OCI-LY1 (cell line): ENCODE results near the gene RNF157.
"Not testable (repeated sequence)": the region's sequence is repeated elsewhere in the genome, so short reads cannot be mapped to it uniquely, and the experiment has no call there.

ENCODE experiments used
- H2AFZ ChIP-seq: fragments of 200-600 bp; sonication (generic), shearing (Covaris generic); 2 replicates; pipeline ENCODE4 v1.6.0; 2014; ENCODE audit warnings: antibody characterized with exemption, mild to moderate bottlenecking, low read length
- H3F3A ChIP-seq: fragments of 200-600 bp; sonication (generic), shearing (Covaris generic); 2 replicates; pipeline ENCODE4 v1.6.0; 2014; ENCODE audit warnings: mild to moderate bottlenecking, antibody characterized with exemption, low read length, moderate library complexity; ENCODE audit not compliant: insufficient read depth
- H3K27ac ChIP-seq: fragments of 200-600 bp; sonication (generic); 2 replicates; pipeline ENCODE4 v1.5.1; 2014; ENCODE audit warnings: low read length, mixed run types, mild to moderate bottlenecking, low read depth; ENCODE audit not compliant: poor library complexity, severe bottlenecking
- H3K27me3 ChIP-seq: fragments of 200-600 bp; sonication (generic); 2 replicates; pipeline ENCODE4 v1.6.0; 2014; ENCODE audit warnings: antibody characterized with exemption, mild to moderate bottlenecking, low read length, moderate library complexity; ENCODE audit not compliant: insufficient read depth
- H3K36me3 ChIP-seq: fragments of 200-600 bp; sonication (generic); 2 replicates; pipeline ENCODE4 v1.6.1; 2014; ENCODE audit warnings: mild to moderate bottlenecking, antibody characterized with exemption, low read length, moderate library complexity, mixed read lengths; ENCODE audit not compliant: insufficient read depth
- H3K4me1 ChIP-seq: fragments of 200-600 bp; sonication (generic); 2 replicates; pipeline ENCODE4 v1.5.1; 2014; ENCODE audit warnings: mild to moderate bottlenecking, low read length, moderate library complexity; ENCODE audit not compliant: insufficient read depth, severe bottlenecking
- H3K4me2 ChIP-seq: fragments of 200-600 bp; sonication (generic), shearing (Covaris generic); 2 replicates; pipeline ENCODE4 v1.6.1; 2014; ENCODE audit warnings: low read length
- H3K4me3 ChIP-seq: fragments of 200-600 bp; sonication (generic); 2 replicates; pipeline ENCODE4 v1.5.1; 2014; ENCODE audit warnings: low read length, low read depth, mild to moderate bottlenecking, mixed read lengths; ENCODE audit not compliant: poor library complexity, severe bottlenecking
- H3K79me2 ChIP-seq: fragments of 200-600 bp; shearing (Covaris generic); 2 replicates; pipeline ENCODE4 v1.6.1; 2016; ENCODE audit warnings: mixed run types, low read length, mixed read lengths; ENCODE audit not compliant: insufficient read depth
- H3K9ac ChIP-seq: fragments of 200-600 bp; sonication (generic), shearing (Covaris generic); 2 replicates; pipeline ENCODE4 v1.6.1; 2014; ENCODE audit warnings: mild to moderate bottlenecking, low read length, mixed read lengths
- H3K9me2 ChIP-seq: fragments of 200-600 bp; sonication (generic), shearing (Covaris generic); 2 replicates; pipeline ENCODE4 v1.6.1; 2014; ENCODE audit warnings: low read depth, mild to moderate bottlenecking, low read length, mixed read lengths
- H3K9me3 ChIP-seq: fragments of 200-600 bp; shearing (Covaris generic); 2 replicates; pipeline ENCODE4 v1.6.1; 2014; ENCODE audit warnings: low read length, mixed read lengths
- H4K20me1 ChIP-seq: fragments of 200-600 bp; sonication (generic), shearing (Covaris generic); 2 replicates; pipeline ENCODE4 v1.6.0; 2016; ENCODE audit warnings: mild to moderate bottlenecking, low read length; ENCODE audit not compliant: insufficient read depth
- CTCF ChIP-seq: fragments of 200-600 bp; sonication (generic), shearing (Covaris generic); IDR thresholded peaks from 2 replicates; pipeline ENCODE4 v1.5.1; 2017; ENCODE audit warnings: mild to moderate bottlenecking, antibody characterized with exemption, low read length, moderate library complexity, mixed read lengths
- EZH2 ChIP-seq: fragments of 200-600 bp; sonication (generic), shearing (Covaris generic); IDR thresholded peaks from 2 replicates; pipeline ENCODE4 v1.8.0; 2017; ENCODE audit warnings: borderline replicate concordance, mixed run types, mild to moderate bottlenecking, antibody characterized with exemption, low read length, moderate library complexity, mixed read lengths

Gene RNF157

DNA sequence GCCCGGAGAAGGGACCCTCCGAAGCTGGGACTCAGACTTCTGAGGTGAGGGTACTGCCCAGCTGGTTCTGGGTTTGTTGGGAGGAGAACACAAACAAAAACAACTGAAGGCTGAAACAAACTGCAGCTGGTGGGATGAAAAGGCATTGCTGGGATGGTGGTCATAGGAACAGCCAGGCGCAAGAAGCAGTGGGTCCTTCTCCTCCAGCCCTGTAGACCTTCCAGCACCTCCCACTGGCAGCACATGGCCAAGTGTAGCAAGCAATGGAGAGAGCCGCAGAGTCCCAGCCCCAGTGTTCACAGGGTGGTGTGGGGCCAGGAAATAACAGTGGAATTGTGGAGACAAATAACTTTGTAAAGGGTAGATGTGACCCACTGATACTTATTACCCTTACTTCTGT is 50.6 kb downstream of the RNF157 start:
- Histone ChIP-seq H3K9me3 (no peaks in the 10 kb centered on the region), H3F3A (no peaks in the 10 kb centered on the region), H3K9me2 (no peaks in the 10 kb centered on the region), H2AFZ (no peak overlapping the region), H3K36me3 (no peaks in the 10 kb centered on the region), H4K20me1 (no peaks in the 10 kb centered on the region), H3K4me2 (no peak overlapping the region), H3K79me2 (no peaks in the 10 kb centered on the region), H3K4me1 (peaks cover 6% of the 10 kb centered on the region), H3K27me3 (no peaks in the 10 kb centered on the region), H3K4me3 (no peak overlapping the region), H3K27ac (no peak overlapping the region), H3K9ac (no peak overlapping the region)
- TF ChIP-seq EZH2 (no peak), CTCF (no peak)

- no peaks in the 10 kb centered on the region for H3K9me2 ChIP-seq
- H3K4me1 ChIP-seq, result peaks cover 10% of the 10 kb centered on the region
- H2AFZ ChIP-seq, result no peak overlapping the region
- H3F3A ChIP-seq, result no peaks in the 10 kb centered on the region
- TF ChIP-seq CTCF (no peak), EZH2 (no peak)
- H3K9ac ChIP-seq, result no peak overlapping the region
- no peak overlapping the region for H3K27ac ChIP-seq
- H3K4me2 ChIP-seq, result no peak overlapping the region
- H3K9me3 ChIP-seq, result no peaks in the 10 kb centered on the region
- H3K36me3 ChIP-seq, result no peaks in the 10 kb centered on the region
- no peak overlapping the region for H3K4me3 ChIP-seq
- no peaks in the 10 kb centered on the region for H4K20me1 ChIP-seq
- no peaks in the 10 kb centered on the region for H3K79me2 ChIP-seq
- no peaks in the 10 kb centered on the region for H3K27me3 ChIP-seq
Measured at GRCh38 chr17:76189247-76189646, 51.0 kb downstream of the RNF157 start.

GRCh38 chr17:76188213-76189016 is 51.9 kb downstream of the RNF157 start:
- Histone ChIP-seq H3K4me3 (no peak overlapping the region), H3K4me1 (peaks cover 10% of the 10 kb centered on the region), H3K27me3 (no peaks in the 10 kb centered on the region), H4K20me1 (no peaks in the 10 kb centered on the region), H3F3A (no peaks in the 10 kb centered on the region), H3K9me3 (no peaks in the 10 kb centered on the region), H3K4me2 (no peak overlapping the region), H3K9ac (no peak overlapping the region), H3K36me3 (no peaks in the 10 kb centered on the region), H3K9me2 (no peaks in the 10 kb centered on the region), H3K79me2 (no peaks in the 10 kb centered on the region), H3K27ac (no peak overlapping the region), H2AFZ (no peak overlapping the region)
- TF ChIP-seq CTCF, result no peak
- TF ChIP-seq EZH2, result no peak

DNA sequence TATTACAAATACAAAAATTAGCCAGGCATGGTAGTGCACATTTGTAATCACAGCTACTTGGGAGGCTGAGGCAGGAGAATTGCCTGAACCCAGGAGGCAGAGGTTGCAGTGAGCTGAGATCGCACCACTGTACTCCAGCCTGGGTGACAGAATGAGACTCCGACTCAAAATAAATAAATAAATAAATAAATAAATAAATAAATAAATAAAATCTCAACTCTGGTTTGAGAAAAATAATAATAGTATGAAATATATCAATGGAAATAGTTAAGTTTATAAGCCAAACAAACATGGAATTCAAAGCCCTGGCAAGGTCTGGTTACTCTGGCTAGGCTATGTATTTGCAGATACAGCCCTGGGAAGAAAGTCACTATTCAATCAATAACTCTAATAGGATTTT is 53.5 kb downstream of the RNF157 start:
- not testable (repeated sequence) for H3K27ac ChIP-seq, H3K27me3 ChIP-seq, H3K36me3 ChIP-seq, H3K9me3 ChIP-seq, H3K4me3 ChIP-seq, H3K9ac ChIP-seq, H3K4me2 ChIP-seq, H3K9me2 ChIP-seq, H3K79me2 ChIP-seq, H3F3A ChIP-seq, H4K20me1 ChIP-seq, H2AFZ ChIP-seq
- peaks cover 12% of the 10 kb centered on the region for H3K4me1 ChIP-seq
